ENCODE data around the gene ATRAID. TPM values are rescaled to one million over a fixed set of nuclear protein-coding genes. Genes with fewer than 3 reads are reported as not detected.

The ATRAID gene
- total and polyA plus RNA-seq, 2 donors (not counting 3 experiments of a cell fraction or from before 2014, with no cell fraction given): 84.3 to 283 TPM

- Histone ChIP-seq H3K9me1 (replicated peaks; ENCODE audit: control insufficient read depth, extremely low read depth, insufficient read depth, low read length) (no peaks in the 10 kb centered on the region), H3K9ac (replicated peaks; ENCODE audit: extremely low read depth, insufficient read depth, low read length) (no peak overlapping the region), H4K20me1 (replicated peaks; ENCODE audit: control insufficient read depth, extremely low read depth, insufficient read depth, low read length) (no peaks in the 10 kb centered on the region), H3K9me3 (replicated peaks; ENCODE audit: control insufficient read depth, insufficient read depth, low read length) (no peaks in the 10 kb centered on the region), H3K36me3 (ENCODE audit: control insufficient read depth in 2 of 2, extremely low read depth in 1 of 2, insufficient read depth in 2 of 2, low read length in 2 of 2) (peaks cover 0 to 6% of the 10 kb centered on the region in 2 experiments), H3K4me3 (replicated peaks in 1 of 3; ENCODE audit: insufficient read depth in 1 of 3, low read depth in 1 of 3, low read length in 3 of 3) (peak overlapping the region in 2 of 3 experiments; percentile 75 to 86), H3K27me3 (ENCODE audit: control insufficient read depth in 2 of 2, insufficient read depth in 2 of 2, low read length in 2 of 2) (no peaks in the 10 kb centered on the region), H3K79me2 (ENCODE audit: control insufficient read depth, insufficient read depth, low read length) (peaks cover 25% of the 10 kb centered on the region), H3K4me2 (ENCODE audit: insufficient read depth, low read length) (peak overlapping the region; percentile 70), H3K4me1 (ENCODE audit: control insufficient read depth, extremely low read depth, insufficient read depth, low read length) (peaks cover 25% of the 10 kb centered on the region), H2AFZ (ENCODE audit: low read depth, low read length) (peak overlapping the region; percentile 30), H3K27ac (ENCODE audit: insufficient read depth, low read depth, low read length) (no peak overlapping the region)
- no TSS peak for BruUV-seq (replicated peaks)
- intact Hi-C loops (cut with micrococcal nuclease): loop anchor here (2.0 kb wide), 1 partner anchor 140 kb away; the partner anchor contains the start of gene GTF3C2
- dilution Hi-C loops (cut with MboI; ENCODE audit: extremely low pct_ligation_motif_present, low sequenced_read_pairs): no loop called here
- POLR2A ChIA-PET: no interaction called here
- CTCF ChIA-PET: interaction anchor here (1.2 to 1.5 kb wide), 2 partner anchors 89 to 153 kb away, joined by 3 read pairs; no protein-coding TSS in a partner anchor
- no peak for FAIRE-seq
- TF ChIP-seq POLR2AphosphoS5 (IDR thresholded peaks at IDR 0.05; ENCODE audit: insufficient read depth, low read depth, low read length): no peak
- TF ChIP-seq, protein P1, sequence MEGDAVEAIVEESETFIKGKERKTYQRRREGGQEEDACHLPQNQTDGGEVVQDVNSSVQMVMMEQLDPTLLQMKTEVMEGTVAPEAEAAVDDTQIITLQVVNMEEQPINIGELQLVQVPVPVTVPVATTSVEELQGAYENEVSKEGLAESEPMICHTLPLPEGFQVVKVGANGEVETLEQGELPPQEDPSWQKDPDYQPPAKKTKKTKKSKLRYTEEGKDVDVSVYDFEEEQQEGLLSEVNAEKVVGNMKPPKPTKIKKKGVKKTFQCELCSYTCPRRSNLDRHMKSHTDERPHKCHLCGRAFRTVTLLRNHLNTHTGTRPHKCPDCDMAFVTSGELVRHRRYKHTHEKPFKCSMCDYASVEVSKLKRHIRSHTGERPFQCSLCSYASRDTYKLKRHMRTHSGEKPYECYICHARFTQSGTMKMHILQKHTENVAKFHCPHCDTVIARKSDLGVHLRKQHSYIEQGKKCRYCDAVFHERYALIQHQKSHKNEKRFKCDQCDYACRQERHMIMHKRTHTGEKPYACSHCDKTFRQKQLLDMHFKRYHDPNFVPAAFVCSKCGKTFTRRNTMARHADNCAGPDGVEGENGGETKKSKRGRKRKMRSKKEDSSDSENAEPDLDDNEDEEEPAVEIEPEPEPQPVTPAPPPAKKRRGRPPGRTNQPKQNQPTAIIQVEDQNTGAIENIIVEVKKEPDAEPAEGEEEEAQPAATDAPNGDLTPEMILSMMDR (IDR thresholded peaks at IDR 0.05; ENCODE audit: extremely low read depth in 1 of 2, insufficient read depth in 1 of 2, low read depth in 1 of 2, low read length in 2 of 2): no peak
- no peak for TF ChIP-seq JUN (IDR thresholded peaks at IDR 0.05; ENCODE audit: borderline replicate concordance, insufficient read depth, insufficient read length, low read depth)
- no peak for TF ChIP-seq POLR2A (IDR thresholded peaks at IDR 0.05; ENCODE audit: low read depth, low read length)
- no peak for TF ChIP-seq FOS (IDR thresholded peaks at IDR 0.05; ENCODE audit: borderline replicate concordance, insufficient read depth, low read length)
- no peak for TF ChIP-seq EZH2 (IDR thresholded peaks at IDR 0.05; ENCODE audit: borderline replicate concordance, low read depth, low read length, severe bottlenecking)
- TF ChIP-seq GATA2 (IDR thresholded peaks at IDR 0.05; ENCODE audit: insufficient read depth, insufficient read length, low read depth, low read length): no peak
- TF ChIP-seq, protein P2, sequence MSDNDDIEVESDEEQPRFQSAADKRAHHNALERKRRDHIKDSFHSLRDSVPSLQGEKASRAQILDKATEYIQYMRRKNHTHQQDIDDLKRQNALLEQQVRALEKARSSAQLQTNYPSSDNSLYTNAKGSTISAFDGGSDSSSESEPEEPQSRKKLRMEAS (IDR thresholded peaks at IDR 0.05; ENCODE audit: insufficient read depth, insufficient read length): no peak
- no peak for TF ChIP-seq MYC (IDR thresholded peaks at IDR 0.05; ENCODE audit: low read depth, low read length)
- DNase-seq (ENCODE audit: low read depth, low spot score): no peak
Observed at GRCh38 chr2:27216416-27217137, 4.7 kb downstream of the ATRAID start.

All from endothelial cell of umbilical vein (primary cell).